Esophagus muscularis mucosa (tissue), 4 donors: ENCODE data around the gene TNFRSF17.

Experiments used
- EP300 ChIP-seq: sonication (generic); formaldehyde crosslinking; IDR thresholded peaks from one replicate; pipeline ENCODE4 v1.6.1; 2017; ENCODE audit warnings: antibody characterized with exemption
- POLR2A ChIP-seq: fragments of 450-650 bp; IDR thresholded peaks from one replicate; pipeline ENCODE4 v1.6.1; 2017; ENCODE audit warnings: antibody characterized with exemption, moderate library complexity, mild to moderate bottlenecking, low read depth
- POLR2AphosphoS5 ChIP-seq, 2 donors: sonication (generic); formaldehyde crosslinking; IDR thresholded peaks; one replicate each; pipeline ENCODE4 v1.6.1; 2017; ENCODE audit warnings: antibody characterized with exemption in 2 of 2
- TF ChIP-seq, protein P1 (sequence below), 3 experiments: fragments of 200-600 bp in 2 of 3; fragments of 450-650 bp in 1 of 3; sonication (generic) in 2 of 3; IDR thresholded peaks; one replicate each; pipeline ENCODE4 v1.5.1; 2017 to 2019; ENCODE audit warnings: antibody characterized with exemption in 3 of 3, mild to moderate bottlenecking in 2 of 3, moderate library complexity in 1 of 3

- no peak for TF ChIP-seq POLR2A
- TF ChIP-seq, protein P1, sequence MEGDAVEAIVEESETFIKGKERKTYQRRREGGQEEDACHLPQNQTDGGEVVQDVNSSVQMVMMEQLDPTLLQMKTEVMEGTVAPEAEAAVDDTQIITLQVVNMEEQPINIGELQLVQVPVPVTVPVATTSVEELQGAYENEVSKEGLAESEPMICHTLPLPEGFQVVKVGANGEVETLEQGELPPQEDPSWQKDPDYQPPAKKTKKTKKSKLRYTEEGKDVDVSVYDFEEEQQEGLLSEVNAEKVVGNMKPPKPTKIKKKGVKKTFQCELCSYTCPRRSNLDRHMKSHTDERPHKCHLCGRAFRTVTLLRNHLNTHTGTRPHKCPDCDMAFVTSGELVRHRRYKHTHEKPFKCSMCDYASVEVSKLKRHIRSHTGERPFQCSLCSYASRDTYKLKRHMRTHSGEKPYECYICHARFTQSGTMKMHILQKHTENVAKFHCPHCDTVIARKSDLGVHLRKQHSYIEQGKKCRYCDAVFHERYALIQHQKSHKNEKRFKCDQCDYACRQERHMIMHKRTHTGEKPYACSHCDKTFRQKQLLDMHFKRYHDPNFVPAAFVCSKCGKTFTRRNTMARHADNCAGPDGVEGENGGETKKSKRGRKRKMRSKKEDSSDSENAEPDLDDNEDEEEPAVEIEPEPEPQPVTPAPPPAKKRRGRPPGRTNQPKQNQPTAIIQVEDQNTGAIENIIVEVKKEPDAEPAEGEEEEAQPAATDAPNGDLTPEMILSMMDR (IDR thresholded peaks at IDR 0.05): no peak
- no peak for TF ChIP-seq POLR2AphosphoS5 (IDR thresholded peaks at IDR 0.05)
- TF ChIP-seq EP300: no peak
Observed at GRCh38 chr16:11966173-11966572, 1.2 kb downstream of the TNFRSF17 start.
